NCI-H2029 (cell line): ENCODE measurements around the gene ZNF780B.
"Not testable (repeated sequence)": the region's sequence is repeated elsewhere in the genome, so short reads cannot be mapped to it uniquely, and the experiment has no call there.

Source experiments
- DNase-seq: peaks from one replicate; lab custom pipeline; 2025; lab: John Stamatoyannopoulos, UW

Gene ZNF780B

GRCh38 chr19:40055832-40056504 lies at the start of gene ZNF780B:
ZNF780B (minus strand) TSS chr19:40056231; CDS start chr19:40050332, 5,899 bp downstream.
- DNase-seq = peak; percentile 26

GRCh38 chr19:40104754-40105153 lies 48.7 kb upstream of the ZNF780B start:
- DNase-seq = no peak

- DNase-seq = no peak
Measured at GRCh38 chr19:40103600-40103999, 47.6 kb upstream of the ZNF780B start.

DNA sequence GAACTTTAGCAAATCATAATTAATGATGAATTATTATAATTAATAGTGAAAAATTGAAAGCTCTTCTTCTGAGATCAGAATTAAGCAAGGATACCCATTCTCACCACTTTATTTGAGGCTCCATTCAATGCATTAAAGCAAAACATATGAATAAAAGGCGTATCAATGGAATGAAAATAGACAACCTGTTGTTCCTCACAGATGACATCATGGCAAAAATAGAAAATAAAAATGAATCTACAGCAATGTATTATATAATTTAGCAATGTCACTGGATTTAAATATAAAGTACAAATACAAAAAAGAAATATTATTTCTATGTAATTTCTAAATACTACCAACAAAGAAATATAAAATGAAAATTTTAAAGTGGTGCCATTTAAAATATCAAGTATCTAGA lies 45.8 kb upstream of the ZNF780B start:
- no peak for DNase-seq

GRCh38 chr19:40093416-40093815 lies 37.4 kb upstream of the ZNF780B start:
- DNase-seq = no peak

DNA sequence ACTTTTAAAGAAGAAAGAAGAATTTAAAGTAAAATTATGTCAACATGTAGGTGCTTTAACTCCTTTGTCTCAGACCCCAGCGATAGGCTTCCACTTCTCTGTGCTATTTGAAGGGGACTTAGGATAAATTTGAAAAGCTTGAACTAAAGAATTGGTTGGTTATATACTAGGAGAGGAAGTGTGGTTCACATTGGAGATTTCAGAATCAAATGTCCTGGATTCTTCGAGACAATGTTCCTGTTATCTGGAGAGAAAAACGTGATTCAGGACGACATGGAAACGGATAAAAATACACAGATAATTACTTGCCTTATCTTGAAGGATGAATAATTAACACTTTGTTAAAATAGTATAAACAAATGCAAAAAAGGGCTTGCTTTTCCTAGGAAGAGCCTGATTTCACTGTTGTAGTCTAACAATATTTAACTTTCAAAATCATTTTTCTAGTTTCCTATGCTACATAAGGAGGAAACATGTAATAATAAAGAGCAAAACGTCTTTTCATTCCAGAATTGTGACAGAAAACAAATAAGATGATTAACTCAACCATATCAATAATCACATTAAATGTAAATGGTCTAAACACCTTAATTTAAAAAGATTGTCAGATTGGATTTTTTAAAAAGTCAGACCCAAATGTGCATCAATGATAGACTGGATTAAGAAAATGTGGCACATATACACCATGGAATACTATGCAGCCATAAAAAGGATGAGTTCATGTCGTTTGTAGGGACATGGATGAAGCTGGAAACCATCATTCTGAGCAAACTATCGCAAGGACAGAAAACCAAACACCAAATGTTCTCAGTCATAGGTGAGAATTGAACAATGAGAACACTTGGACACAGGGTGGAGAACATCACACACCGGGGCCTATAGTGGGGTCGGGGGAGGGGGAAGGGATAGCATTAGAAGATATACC lies 35.4 kb upstream of the ZNF780B start:
- no peak for DNase-seq

GRCh38 chr19:40090241-40091204 lies 34.5 kb upstream of the ZNF780B start, which contains the start of gene ZNF780A:
ZNF780A (minus strand) TSS chr19:40090943; CDS start chr19:40084753, 6,190 bp downstream.
- DNase-seq = peak; percentile 49

DNA sequence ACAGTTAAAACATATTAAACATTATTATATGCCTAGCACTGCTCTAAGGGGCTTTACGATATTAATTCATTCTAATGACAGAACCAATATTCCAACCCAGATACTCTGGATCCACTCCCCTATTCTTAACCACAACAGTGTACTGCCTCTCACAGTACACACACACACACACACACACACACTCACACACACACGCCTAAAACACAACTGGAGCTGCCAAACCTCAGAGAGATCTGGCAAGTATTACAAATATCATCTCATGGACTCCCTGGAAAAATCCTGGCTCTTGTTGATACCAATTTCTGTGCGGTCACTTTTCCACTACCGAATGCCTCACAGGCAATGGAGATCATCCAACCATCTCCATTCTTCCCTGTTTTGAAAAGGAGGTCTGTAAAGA lies 33.4 kb upstream of the ZNF780B start:
- no peak for DNase-seq

DNA sequence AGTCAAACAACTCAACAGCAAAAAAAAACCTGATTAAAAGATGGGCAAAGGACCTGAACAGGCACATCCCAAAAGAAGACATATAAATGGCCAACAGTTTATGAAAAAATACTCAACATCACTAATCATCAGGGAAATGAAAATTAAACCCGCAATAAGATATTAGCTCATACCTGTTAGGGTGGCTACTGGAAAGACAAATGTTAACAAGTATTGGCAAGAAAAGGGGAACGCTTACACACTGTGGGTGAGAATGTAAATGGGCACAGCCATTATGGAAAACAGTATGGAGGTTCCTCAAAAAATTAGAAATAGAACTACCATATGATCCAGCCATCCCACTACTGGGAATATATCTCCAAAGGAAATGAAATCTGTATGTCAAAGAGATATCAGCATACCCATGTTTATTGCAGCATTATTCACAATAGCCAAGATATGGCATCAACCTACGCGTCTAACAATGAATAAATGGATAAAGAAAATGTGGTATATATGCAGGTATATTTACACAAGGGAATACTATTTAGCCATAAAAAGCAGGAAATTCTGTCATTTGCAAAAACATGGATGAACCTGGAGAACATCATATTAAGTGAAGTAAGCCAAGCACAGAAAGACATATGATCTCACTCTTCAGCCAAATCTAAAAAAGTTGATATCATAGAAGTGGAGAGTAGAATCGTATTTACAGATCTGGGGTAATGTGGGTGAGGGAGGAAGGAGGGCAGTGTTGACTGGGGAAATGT lies 32.4 kb upstream of the ZNF780B start:
- no peak for DNase-seq

DNA sequence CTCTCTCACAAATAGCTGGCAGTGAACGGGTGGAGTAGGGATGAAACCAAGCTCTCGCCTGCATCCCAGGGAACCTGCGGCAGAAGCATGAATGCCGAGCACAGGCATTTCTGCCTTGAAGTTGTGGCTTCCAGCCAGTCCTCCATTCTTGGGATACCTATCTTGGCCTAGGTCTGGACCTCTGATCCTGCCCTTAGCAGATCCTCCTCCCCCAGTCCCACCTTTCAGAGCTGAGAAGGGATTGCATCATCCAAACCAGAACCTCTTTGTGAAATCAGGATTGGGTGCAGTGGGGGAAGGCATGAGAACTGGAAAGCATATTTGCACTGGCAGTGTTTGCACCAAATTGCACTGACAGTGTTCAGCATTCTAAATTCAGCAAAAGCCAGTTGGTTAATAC lies 28.9 kb upstream of the ZNF780B start:
- no peak for DNase-seq

DNA sequence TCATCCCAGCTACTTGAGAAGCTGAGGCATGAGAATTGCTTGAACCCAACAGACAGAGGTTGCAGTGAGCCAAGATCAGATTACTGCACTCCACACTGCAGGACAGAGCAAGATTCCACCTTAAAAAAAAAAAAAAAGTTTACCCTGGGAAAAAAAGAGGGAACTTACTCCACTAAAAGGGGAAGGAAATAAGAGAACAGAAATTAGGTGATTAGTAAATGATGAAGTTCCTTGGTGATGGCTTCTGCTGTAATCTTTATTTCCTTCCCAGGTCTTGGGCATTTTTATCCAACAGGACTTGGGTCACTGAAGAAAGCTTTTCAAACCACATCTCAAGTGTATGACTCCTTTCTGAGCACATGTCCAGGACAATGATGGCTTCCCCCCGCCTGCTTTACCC lies 25.4 kb upstream of the ZNF780B start:
- no peak for DNase-seq

GRCh38 chr19:40080289-40080688 lies 24.3 kb upstream of the ZNF780B start:
- DNase-seq = no peak

DNA sequence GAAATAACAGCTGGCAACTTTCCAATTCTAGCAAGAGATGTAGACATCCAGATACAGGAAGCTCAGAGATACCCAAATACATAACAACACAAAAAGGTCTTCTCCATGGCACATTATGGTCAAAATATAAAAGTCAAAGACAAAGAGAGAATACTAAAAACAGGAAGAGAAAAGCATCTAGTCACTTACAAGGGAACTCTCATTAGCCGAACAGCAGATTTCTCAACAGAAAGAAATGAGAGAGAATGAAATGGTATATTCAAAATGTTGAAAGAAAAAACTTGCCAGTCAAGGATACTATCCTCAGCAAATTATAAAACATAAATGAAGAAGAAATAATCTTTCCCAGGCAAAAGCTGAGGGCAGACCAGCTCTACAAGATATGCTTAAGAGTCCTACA lies 22.3 kb upstream of the ZNF780B start:
- DNase-seq = no peak

DNA sequence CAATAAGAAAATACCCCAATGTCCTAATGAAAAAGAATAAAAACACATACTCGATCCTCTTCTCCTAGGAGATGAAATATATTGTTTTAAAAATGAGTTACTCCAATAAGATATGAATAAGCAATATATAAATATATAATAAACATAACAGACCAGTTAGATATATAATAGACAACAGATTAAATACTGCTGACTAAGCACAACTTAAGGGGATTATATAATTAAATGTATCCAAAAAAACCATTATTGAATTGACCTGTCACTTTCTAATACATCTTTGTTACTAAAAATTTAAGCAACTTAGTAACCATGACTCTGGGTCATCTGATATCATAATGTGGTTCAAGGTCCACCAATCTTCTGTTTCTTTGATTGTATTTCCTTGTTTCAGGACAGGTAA lies 14.0 kb upstream of the ZNF780B start:
- no peak for DNase-seq

DNA sequence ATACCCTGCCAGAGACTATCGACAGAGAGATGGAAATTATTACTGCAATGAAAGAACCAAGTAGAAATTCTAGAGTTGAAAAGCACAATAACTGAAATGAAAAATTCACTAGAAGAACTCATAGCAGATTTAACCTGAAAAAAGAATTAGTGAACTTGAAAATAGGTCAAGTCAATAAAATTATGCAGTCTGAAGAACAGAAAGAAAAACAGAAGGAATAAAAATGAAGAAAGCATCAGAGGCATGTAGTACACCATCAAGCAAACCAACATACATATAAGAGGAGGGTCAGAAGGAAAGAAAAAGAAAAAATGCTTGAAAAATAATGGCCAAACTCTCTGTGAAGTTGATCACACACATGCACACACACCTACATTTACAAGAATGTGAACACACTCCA lies 3.6 kb upstream of the ZNF780B start:
- DNase-seq = no peak

DNA sequence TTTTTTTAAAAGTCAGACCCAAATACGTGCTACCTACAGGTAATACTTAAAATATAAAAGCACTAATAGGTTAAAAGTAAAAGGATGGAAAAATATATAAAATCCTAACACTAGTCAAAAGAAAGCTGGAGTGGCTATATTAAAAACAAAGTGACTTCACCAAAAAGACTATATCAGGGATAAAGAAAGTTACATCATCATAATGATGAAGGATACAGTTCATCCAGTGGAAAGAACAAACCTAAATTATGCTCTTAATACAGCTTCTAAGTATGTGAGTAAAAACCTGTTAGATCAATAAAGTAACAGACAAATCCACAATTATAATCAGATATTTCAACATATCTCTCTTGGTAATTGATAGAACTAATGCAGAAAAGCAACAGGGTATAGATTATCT lies 1.1 kb upstream of the ZNF780B start:
- DNase-seq = no peak

DNA sequence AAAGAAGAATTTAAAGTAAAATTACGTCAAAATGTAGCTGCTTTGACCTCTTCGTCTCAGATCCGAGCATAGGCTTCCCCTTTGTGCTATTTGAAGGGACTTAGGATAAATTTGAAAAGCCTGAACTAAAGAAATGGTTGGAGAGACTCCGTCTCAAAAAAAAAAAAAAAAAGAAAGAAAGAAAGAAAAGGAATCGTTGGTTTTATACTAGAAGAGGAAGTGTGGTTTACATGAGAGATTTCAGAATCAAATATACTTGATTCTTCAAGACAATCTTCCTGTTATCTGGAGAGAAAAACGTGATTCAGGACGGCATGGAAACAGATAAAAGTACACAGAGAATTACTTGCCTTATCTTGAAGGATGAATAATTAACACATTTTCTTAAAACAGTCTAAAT lies 474 bp upstream of the ZNF780B start:
- no peak for DNase-seq

DNA sequence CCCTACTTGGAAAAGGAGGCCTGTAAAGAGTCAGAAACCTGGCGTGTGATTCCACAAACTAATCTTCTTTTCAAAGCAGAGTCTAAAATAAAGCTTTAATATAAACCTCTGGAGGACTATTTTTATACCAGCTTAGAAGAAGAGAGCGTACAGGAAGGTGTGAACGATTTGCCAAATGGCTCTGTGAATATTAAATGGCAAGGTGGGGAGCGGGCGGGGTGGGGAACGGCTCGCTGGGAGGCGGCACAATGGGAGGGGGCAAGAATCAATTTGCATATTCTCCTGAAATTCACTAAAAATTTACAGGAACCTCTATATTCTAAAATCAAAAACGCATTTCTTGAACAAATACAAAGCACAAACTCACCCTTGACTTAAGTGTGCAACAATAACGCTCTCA lies 982 bp downstream of the ZNF780B start:
- DNase-seq = no peak

GRCh38 chr19:40054632-40055031 lies 1.4 kb downstream of the ZNF780B start:
- no peak for DNase-seq

- DNase-seq = no peak
Measured at GRCh38 chr19:40053491-40053890, 2.5 kb downstream of the ZNF780B start.

DNA sequence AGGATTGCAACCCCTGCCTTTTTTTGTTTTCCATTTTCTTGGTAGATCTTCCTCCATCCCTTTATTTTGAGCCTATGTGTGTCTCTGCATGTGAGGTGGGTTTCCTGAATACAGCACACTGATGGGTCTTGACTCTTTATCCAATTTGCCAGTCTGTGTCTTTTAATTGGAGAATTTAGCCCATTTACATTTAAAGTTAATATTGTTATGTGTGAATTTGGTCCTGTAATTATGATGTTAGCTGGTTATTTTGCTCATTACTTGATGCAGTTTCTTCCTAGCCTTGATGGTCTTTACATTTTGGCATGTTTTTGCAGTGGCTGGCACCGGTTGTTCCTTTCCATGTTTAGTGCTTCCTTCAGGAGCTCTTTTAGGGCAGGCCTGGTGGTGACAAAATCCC lies 14.3 kb downstream of the ZNF780B start:
- DNase-seq = not testable (repeated sequence)
